ENCODE results near the gene FAM229B.
"Not testable (repeated sequence)": the region's sequence is repeated elsewhere in the genome, so short reads cannot be mapped to it uniquely, and the experiment has no call there.

Gene FAM229B

DNA sequence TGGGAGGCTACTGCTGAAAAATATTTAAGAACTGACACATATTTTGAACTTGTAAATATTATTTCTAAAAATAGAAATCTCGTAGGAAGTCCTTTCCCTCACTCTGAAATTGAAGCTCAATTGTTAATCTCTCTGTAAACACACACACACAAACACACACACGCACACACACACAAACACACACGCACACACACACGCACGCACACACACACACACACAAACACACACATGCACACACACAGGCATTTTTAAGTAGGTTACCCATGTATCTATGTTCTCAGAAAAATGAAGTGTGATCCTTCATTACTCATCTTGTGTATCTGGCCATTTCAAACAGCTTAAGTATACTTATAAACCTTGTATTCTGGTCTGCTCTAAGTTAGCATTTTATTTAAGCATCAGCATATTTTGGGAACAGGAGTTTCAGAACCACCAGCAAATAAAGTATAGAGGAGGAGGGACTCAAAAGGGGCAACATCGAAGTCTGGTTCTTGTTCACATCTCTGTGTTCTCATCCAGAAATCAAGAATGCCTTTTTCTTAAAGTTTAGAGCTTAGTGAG, 21.9 kb upstream of the FAM229B start:
- DNase-seq = no peak

DNA sequence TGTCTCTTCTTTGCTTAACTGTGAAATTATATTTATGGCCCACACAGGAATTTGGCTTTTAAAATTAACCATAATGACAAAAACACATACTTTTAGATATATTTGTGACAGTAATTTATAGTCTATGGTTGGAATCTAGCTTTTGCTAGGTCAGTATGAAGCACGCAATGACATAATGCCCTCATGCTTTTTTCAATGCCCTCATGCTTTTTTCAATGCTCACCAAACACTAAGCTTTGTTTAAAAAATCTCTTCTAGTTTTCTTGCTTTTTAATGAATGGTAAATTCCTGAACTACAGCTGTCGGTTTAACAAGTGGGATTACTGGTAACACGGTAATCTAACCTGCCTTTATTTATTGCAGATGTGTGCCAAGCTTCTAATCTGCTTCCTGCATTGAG, 20.8 kb upstream of the FAM229B start:
- DNase-seq = no peak

DNA sequence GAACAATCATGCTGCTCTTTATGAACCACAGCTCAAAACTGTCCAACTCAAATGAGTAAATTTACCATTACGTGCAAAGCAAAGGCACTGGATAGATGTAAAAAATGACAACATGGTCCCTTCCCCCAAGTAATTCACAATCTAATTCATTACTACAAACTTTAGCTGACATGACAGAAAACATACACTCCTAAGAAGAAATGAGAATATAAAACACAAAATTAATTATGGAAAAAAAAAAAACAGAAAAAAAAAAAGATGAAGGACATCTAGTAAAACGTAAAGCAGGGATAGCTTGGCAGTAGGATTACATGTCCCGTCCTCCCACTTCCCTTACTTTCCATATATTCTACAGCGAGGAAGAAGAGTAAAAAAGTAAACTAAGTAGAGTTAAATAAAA, 5.8 kb upstream of the FAM229B start:
- no peak for DNase-seq

DNA sequence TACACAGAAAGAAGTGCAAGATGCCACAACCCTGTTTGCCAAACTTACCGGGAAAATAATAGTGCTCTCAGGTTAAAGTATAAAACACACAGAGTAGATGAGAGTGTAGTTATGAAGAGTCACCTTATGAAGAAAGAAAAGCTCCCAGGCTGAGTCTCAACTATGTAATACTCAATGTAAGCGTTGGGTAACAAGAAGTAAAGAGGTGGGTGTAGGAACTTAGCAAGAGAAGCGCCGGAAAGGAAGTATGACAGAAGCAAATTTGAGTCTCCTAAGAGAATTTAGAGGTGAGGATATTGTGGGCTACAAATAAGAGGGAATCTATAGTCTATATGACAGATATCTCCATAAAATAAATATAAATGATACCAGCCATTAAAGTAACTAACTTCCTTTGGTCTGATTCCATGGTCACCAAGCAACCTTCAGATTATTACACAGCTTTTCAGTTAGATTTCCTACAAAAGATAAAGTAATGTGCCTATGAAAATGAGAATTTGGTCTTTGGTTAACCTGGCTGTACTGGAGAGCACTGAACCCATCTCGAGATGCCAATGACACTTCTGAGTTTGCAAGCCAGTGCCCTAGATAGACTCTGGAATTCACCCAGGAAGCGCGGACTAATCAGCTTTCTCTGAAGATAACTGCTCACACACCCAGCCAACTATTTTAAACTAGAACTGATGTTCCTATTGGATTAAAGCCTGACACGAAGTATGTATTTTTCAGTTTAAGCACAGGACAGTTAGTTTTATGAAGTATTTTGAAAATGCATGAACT, 1.9 kb upstream of the FAM229B start:
- DNase-seq = no peak

DNA sequence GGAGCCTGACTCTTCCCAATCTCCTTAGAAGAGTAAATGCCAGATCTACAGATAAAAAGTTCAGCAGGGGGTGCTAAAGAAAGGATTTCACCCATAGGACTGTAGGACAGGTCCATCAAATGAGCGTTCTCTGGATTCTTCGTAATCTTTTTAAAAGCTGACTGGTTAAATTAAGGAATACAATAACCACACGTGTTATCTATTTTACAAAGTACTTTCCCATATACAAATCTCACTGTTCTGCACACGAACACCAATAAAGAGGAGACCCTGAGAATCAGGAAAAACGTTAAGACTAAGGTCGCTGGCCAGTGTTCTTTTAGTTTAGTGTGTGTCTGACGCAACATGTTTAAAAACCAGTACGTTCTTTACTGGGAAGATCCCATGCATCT, 651 bp upstream of the FAM229B start:
- no peak for DNase-seq

DNA sequence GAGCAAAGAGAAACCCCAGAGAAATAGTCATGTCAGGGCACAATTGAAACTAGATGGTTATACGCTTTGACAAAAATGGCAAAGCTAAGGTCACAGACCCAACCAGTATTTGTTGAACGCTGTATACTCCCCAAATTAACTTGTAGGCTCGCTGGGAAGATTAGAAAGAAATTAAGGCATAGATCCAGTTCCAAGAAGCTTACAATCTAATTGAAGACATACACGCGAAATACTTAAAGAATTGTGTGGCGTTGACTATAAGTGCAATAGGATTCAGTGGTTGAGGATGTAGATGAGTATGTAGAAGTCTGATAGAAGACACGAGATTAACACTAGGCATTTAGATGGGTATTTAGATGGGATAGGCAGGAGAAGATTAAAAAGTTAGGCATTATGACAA, 525 bp downstream of the FAM229B start:
- no peak for DNase-seq

DNA sequence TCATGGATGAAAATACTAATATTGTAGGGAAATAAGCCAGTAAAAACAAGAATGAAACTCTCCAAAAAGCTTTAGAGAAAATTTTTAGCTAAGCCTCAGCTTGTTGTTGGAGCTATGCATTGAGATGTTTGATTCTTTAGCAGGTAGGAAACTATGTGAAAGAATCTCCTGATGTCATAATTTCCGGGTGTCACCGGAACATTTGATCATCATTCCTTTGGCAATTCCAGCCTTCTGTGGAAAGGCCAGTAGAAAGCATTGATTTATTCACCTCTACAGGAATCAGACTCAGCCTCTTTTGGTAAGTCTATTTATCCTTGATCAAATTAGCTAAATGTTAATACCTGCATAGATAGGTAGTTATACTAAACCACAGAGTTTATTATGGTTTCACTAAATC, 9.5 kb downstream of the FAM229B start:
- DNase-seq = no peak

DNA sequence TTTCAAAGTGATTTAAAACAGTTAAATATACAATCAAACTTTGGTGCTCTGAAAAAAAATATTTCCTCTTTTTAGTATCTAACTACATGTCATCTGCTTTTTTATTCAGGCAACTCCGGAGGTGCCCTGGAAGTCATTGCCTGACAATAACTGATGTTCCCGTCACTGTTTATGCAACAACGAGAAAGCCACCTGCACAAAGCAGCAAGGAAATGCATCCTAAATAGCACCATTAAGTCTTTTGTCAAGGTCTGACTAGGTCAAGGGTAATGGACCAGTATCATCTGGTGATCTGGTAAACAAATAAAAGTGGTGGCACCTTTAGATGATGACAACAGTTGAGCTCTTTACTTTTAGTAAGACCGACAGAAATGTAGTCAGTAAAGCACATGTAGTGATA, 13.2 kb downstream of the FAM229B start:
- no peak for DNase-seq

DNA sequence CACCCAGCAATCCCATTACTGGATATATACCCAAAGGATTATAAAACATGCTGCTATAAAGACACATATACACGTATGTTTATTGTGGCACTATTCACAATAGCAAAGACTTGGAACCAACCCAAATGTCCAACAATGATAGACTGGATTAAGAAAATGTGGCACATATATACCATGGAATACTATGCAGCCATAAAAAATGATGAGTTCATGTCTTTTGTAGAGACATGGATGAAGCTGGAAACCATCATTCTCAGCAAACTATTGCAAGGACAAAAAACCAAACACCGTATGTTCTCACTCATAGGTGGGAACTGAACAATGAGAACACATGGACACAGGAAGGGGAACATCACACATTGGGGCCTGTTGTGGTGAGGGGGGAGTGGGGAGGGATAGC, 18.6 kb downstream of the FAM229B start:
- not testable (repeated sequence) for DNase-seq

DNA sequence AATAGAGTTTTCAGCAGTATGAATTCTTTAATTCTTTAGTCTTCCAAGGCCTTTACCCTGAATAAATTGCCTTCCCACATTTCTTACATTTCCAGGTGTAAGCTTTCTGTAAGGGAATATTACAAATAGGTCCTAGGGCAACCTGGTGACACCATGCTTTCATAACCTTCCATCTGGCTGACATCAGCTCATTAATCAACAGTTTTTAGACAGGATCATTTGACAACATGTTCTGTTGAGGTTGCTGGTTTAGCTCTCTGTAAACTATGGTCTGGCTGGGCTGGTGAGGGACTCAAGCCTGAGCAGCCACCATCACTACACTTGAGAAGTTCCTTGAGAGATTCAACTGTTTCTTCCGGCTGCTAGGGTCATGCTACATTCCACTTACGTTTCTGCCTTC, 19.2 kb downstream of the FAM229B start:
- DNase-seq = no peak

DNA sequence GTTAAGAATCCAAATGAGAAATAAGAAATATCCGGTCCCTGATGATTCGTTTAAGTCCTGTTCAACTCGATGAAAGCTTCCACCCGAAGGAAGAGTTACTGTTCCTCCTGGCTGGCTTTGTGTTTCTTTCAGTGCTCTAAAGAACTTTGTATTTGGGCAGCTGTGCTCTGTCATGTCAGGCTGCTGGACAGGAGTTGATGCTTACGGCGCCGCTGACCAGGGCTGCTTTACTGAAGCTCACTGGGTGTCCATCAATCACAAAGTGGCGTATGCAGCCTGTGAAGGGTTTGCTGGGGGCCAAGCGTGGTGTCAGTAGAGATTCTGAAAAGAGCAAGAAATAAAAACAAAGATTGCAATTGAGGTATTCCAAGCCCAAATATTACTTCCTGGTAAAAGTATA, 21.9 kb downstream of the FAM229B start:
- DNase-seq = no peak

DNA sequence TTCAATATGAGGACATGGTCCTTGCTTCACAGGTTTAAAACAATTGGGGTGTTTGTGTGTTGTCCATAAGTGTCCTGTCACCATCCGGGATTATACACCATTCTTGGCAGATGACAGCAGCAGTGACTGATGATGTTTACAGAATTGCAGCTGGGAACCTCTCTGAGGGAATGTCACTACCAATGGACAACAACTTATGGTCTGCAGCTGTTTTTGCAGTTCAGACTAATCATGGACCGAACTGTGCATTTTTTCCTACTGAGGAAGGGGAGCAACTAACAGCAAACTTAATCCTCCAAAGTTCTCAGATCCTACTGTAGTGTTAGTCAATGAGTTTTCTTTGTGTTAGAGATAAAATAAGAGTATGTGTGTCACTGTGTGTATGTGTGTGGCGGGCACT, 26.0 kb downstream of the FAM229B start:
- no peak for DNase-seq

DNA sequence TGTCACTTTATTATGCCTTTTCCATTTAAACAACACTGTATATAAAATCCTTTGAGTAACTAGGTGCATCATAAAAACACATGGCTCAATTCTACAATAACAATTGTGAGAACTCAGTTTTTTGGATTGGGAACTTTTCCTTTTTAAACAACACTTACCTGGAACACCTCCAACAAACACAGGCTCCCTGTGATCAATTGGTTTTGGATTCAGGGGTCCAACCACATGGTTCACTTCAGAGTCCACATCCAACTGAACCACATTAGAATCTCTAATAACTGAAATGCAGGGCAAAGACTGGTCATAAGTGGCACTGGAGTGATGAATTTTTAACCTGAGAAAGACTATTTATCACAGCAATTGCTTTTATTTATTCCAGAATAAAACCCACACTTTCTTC, 26.5 kb downstream of the FAM229B start:
- no peak for DNase-seq

DNA sequence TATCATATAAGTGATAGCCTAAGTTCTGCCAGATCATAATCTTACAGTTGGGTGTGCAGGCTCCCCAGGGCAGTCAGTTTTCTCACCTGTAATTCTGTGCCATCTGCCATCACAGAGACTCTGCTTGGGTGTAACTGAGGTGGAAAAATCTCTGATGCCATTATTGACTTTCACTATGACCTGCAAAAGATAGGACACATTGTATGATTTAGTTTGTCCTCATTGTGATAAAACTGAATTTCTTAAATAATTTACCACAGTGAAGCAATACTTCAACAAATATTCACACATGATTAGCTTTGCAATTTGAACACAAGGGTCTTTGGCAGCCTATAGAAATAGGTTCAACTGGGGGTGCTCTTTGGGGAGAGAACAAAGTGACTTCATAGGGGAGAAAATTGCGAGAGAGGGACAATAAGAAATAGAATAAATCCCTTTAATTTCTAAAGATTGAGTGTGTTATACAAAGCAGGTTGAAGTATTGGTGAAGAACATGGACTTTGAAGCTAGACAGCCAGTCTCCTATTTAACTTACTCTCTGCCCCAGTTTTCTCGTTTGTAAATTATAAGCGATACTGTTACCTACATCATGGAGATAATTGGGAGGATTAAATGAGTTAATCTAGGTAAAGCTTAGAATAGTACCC, 27.3 kb downstream of the FAM229B start:
- no peak for DNase-seq

DNA sequence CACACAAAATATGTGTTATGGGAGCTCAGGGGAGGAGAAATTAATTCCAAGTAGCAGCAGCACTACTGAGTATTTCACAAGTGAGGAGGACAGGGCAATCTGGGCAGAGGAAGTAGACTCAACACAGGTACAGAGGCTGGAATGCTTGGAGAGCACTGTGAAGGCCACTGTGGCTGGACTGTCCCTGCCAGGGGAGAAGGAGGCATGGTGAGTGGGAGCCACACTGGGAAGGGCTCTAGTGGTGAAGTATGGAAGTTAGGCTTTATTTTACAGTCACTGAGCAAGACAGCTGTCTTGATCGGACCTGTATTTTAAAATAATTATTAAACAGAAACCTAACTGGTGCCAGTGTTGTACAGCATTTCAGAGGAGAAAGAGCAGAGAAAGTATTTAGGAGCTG, 28.8 kb downstream of the FAM229B start:
- DNase-seq = no peak

DNA sequence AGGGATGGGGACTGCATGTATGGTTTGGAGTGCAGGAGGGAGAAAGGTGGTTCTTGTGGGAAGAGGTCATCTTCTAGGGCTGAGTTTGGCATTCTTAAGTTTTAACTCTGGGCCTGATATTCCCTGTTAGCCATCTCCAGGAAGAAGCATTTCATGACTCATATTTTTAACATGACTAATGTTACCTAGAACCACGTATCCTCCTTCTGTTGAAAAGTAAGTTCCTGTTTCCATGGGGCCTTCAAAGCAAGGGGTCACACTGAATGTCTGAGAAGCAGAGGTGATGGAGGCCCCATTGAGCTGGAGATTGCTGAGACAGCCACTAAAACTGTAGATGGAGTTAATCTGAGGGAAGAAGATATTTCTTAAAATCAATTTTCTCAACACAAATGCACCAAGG, 30.2 kb downstream of the FAM229B start:
- DNase-seq = no peak

DNA sequence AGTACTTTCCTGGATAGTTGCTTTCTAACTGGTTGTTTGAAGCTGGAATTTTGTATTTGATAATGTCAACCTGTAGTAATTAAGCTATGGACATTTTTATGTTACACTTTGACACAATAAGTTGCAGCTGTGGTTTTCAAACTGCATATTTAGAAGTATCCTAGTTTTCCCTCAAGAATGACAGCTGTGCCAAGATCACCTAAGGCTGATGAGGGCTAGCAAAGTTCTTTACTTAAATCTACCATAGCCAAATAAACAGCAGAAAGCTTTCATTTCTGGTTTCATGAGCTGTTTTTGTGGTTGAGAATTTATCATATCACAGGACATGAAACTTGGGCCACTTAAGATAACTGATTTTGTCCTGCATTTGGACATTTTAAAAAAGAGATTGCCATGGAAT, 30.6 kb downstream of the FAM229B start:
- DNase-seq = no peak

DNA sequence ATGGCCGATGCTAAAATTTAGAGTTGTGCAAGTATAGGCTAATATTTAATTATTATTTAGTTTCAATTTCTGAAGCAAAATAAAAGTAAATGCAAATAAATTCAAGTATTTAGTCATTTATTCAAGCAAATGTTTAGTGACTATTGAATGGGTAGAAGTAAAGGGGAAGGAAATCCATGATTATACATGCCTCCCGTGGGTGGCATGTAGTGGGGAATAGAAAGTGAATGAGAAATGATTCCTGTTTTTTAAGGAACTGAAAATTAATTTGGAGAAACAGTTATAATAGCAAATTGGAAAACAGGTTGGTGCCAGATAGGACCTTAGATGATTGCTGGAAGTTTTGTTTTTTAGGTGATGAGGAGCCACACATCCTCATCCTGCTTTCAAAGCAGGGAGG, 35.4 kb downstream of the FAM229B start:
- DNase-seq = no peak

DNA sequence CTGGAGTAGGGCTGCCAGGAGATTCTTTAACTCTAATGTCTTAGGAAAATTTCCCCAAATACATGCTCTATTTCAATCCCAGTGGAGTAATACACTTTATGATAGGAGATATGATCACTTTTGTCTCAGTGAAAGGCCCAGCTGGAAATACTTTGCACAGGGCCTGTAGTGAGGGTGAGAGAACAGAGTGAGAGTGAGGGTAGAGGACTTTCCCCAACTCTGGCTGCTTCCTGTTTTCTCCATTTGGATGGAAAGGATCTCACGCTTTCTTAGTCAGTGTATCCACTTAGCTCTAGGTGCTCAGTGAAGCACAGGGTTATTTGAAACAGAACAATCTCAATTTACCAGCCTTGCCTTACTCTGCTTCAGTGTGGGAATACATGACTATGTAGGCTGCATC, 36.6 kb downstream of the FAM229B start:
- no peak for DNase-seq

DNA sequence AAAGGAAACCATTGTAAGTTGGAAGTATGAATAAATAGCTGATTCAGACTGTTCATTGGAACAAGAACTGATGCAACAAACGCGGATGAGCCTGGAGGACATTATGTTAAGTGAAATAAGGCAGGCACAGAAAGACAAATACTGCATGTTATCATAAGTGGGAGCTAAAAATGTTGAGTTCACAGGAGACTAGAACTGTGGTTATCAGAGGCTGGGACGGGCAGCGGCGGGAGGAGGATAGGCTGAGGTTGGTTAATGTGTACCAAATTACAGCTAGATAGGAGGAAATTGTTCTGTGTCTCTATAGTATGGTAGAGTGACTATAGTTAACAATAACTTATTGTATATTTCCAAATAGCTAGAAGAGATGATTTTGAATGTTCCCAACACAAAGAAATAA, 40.8 kb downstream of the FAM229B start:
- no peak for DNase-seq

DNA sequence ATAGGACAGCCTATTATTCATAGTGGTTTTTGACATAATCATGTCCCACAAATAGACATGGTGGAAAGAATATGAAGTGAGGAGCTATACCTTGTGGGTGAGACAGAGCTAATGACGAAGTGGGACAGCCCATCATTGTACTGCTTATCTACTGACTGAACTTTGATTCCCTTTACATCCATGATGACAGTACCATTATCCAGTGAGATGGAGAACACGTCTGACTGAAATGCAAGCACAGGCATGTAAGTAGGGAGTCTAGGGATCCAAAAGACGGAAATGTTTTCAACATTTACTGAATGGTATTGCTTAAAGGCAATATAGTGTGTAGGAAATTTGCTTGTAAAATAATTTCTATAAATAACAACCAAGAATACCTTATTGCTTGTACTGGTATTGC, 43.5 kb downstream of the FAM229B start:
- DNase-seq = no peak

DNA sequence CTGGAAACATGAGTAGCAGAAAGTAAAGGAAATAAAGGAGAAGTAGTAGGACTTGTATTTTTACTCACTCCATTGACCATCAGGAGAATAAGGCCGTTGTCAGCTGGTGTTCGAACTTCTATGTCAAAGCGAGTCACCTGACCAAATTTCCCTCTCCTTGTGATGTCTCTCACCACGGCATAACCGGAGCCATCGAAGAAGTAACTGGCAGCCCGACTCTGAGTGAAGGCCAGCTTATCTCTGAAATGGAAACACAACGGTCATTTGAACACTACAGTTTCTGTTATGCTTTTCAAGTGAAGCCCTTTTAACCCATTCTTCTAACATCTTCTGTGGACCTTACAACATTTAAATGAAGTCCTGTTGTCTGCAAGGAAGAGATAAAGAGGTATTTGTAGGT, 51.7 kb downstream of the FAM229B start:
- DNase-seq = no peak

DNA sequence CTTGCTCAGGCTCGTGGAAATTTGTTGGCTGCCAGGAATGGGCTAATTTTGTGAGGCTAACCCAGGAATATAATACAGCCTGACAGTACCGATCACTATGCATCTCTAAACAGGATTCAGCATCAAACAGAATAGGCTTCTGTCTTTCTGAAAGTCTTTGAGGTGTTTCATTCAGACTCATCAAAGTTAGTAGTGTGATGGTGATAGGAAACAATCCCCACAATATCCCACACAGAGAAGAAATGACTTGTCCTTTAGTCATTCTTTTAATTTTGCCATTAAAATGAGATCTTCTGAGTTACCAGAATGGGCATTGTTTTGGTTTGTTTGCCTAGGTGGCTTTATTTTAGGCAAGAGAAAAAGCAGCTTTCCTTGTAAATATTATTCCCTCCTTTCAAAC, 54.3 kb downstream of the FAM229B start:
- no peak for DNase-seq

DNA sequence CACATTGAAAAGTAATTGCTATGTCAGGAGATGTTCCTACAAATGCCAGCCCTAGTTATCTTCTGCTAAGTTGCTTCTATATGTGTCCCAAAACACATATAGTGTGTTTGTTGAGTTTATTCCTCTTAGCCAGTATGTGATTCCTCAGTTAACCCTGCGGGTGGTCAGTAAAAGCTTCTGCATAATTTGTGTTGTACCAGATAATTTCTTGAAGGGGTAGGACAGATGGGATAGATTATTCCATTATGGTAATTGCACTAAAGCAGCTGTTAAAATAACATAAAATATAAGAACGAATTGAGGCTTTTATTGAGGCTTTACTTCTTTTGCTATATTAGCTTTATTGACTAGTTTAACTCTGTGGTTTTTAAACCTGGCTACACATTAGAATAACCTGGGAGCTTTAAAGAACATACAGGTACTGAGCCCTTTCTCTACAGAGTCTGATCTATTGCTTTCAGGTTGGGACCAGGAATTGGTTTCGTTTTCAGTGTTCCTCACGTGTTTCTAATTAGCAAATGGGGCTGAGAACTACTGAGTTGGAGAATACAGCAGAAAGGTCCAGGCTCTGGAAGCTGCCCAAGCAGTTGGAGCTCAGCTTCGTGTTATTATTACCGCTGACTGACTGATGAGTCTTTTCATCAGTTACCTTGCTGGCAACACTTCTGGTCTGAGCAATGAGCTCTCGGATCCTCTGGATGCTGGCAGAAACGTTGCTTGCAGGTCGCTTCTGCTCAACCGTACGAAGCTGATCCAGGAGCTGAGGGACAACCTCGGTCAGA, 56.9 kb downstream of the FAM229B start:
- no peak for DNase-seq

All from stimulated activated CD4-positive, alpha-beta T cell treated with anti-CD3 and anti-CD28 coated beads, Interleukin-1b, Interleukin-23, amount 100 ng/mL, for 48 hours (primary cell).